ENCODE data around the gene TEX10.

TEX10 gene

DNA sequence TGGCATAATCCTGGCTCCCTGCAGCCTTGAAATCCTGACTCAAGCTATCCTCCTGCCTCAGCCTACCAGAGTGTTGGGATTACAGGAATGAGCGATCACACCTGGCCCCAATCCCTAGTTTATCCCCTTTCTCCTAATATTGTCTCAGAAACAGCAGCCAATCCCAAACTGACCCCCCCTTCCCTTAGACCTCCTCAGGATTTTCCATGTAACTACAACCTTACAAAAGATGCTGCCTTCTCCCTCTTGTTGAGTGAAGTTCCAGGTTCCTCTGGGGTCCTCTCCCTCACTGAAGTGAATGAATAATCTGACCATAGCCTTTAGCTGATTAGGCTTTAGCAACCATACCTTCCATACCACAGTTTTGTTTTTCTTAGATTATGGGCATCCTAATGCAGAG, 48.3 kb upstream of the TEX10 start:
- Histone ChIP-seq H3K36me3 (ENCODE audit: control insufficient read depth in 2 of 2, insufficient read depth in 1 of 2, low read length in 2 of 2) (no peaks in the 10 kb centered on the region), H3K27ac (ENCODE audit: extremely low read depth, low read depth, low read length) (no peak overlapping the region), H3K4me1 (ENCODE audit: control insufficient read depth, insufficient read depth, low read length) (no peaks in the 10 kb centered on the region), H3K4me3 (ENCODE audit: low read depth, low read length) (no peak overlapping the region), H3K9me3 (ENCODE audit: control insufficient read depth, insufficient read depth, low read depth, low read length) (no peaks in the 10 kb centered on the region)
- TF ChIP-seq ZNF354C (tag by site-specific recombination; IDR thresholded peaks at IDR 0.05; ENCODE audit: borderline replicate concordance, low read depth) (no peak), ZNF175 (tag by site-specific recombination; IDR thresholded peaks at IDR 0.05) (no peak), ZNF624 (tag by site-specific recombination; IDR thresholded peaks at IDR 0.05) (no peak), ZNF404 (tag by site-specific recombination; IDR thresholded peaks at IDR 0.05) (no peak), ZNF202 (tag by site-specific recombination; IDR thresholded peaks at IDR 0.05; ENCODE audit: borderline replicate concordance) (no peak), ZNF701 (tag by site-specific recombination; IDR thresholded peaks at IDR 0.05) (no peak), ZNF768 (tag by site-specific recombination; IDR thresholded peaks at IDR 0.05) (no peak), ZNF544 (tag by site-specific recombination; IDR thresholded peaks at IDR 0.05) (no peak), SP2 (tag by site-specific recombination; IDR thresholded peaks at IDR 0.05) (no peak)
- TF ChIP-seq, protein P1, sequence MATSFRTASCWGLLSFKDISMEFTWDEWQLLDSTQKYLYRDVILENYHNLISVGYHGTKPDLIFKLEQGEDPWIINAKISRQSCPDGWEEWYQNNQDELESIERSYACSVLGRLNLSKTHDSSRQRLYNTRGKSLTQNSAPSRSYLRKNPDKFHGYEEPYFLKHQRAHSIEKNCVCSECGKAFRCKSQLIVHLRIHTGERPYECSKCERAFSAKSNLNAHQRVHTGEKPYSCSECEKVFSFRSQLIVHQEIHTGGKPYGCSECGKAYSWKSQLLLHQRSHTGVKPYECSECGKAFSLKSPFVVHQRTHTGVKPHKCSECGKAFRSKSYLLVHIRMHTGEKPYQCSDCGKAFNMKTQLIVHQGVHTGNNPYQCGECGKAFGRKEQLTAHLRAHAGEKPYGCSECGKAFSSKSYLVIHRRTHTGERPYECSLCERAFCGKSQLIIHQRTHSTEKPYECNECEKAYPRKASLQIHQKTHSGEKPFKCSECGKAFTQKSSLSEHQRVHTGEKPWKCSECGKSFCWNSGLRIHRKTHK (tag by site-specific recombination; IDR thresholded peaks at IDR 0.05), result no peak
- TF ChIP-seq, protein P2, sequence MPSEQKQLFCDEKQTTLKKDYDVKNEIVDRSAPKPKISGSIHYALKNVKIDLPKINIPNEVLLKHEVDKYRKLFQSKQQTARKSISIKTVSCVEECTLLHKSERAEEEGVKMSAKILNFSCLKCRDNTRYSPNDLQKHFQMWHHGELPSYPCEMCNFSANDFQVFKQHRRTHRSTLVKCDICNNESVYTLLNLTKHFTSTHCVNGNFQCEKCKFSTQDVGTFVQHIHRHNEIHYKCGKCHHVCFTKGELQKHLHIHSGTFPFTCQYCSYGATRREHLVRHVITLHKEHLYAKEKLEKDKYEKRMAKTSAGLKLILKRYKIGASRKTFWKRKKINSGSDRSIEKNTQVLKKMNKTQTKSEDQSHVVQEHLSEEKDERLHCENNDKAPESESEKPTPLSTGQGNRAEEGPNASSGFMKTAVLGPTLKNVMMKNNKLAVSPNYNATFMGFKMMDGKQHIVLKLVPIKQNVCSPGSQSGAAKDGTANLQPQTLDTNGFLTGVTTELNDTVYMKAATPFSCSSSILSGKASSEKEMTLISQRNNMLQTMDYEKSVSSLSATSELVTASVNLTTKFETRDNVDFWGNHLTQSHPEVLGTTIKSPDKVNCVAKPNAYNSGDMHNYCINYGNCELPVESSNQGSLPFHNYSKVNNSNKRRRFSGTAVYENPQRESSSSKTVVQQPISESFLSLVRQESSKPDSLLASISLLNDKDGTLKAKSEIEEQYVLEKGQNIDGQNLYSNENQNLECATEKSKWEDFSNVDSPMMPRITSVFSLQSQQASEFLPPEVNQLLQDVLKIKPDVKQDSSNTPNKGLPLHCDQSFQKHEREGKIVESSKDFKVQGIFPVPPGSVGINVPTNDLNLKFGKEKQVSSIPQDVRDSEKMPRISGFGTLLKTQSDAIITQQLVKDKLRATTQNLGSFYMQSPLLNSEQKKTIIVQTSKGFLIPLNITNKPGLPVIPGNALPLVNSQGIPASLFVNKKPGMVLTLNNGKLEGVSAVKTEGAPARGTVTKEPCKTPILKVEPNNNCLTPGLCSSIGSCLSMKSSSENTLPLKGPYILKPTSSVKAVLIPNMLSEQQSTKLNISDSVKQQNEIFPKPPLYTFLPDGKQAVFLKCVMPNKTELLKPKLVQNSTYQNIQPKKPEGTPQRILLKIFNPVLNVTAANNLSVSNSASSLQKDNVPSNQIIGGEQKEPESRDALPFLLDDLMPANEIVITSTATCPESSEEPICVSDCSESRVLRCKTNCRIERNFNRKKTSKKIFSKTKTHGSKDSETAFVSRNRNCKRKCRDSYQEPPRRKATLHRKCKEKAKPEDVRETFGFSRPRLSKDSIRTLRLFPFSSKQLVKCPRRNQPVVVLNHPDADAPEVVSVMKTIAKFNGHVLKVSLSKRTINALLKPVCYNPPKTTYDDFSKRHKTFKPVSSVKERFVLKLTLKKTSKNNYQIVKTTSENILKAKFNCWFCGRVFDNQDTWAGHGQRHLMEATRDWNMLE (tag by site-specific recombination; conservative IDR thresholded peaks at IDR 0.05; ENCODE audit: low read depth), result no peak
- CTCF ChIA-PET, result interaction anchor here (0.6 to 0.9 kb wide), 2 partner anchors 37 to 90 kb away, joined by 3 read pairs; no protein-coding TSS in a partner anchor
- POLR2A ChIA-PET, result interaction anchor here (1.3 kb wide), 1 partner anchor 10 kb away, joined by 5 read pairs; no protein-coding TSS in a partner anchor

DNA sequence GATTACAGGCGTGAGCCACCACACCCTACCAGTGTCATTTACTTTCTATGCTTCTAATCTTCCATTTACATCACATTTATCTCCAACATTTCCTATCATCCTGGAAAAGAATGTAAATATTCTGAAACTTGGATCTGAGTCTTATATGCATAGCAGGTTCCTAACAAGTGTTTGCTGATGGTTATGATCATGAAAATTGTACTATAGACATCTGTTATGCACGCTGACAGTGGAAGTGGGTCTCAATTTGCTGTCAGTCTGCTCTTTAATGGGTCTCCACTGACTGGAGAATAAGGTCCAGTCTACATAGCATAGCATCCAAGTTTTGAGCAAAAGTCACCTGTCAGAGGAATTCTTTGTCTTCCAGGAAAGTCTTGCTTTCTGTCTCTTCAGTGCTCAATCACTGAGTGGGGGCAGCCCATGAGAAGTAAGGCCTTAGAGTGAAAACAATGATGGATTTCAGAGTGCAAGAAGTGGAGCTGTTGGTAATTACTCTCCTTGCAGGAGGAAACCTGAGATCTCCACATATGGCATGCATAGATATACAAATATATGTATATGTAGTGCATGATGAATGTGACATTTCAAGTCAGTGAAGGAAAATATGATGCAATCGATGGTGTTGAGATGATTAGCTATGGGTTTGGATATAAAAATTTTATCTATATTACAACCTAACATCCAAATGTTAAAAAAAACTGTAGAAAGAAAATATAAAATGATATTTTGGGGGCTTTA, 45.0 kb upstream of the TEX10 start:
- no peaks in the 10 kb centered on the region for H3K4me1 ChIP-seq (ENCODE audit: control insufficient read depth, insufficient read depth, low read length)
- H3K9me3 ChIP-seq (ENCODE audit: control insufficient read depth, insufficient read depth, low read depth, low read length), result no peaks in the 10 kb centered on the region
- no peak overlapping the region for H3K4me3 ChIP-seq (ENCODE audit: low read depth, low read length)
- POLR2A ChIA-PET, result no interaction called here
- H3K27ac ChIP-seq (ENCODE audit: extremely low read depth, low read depth, low read length), result no peak overlapping the region
- no peaks in the 10 kb centered on the region for H3K36me3 ChIP-seq (ENCODE audit: control insufficient read depth in 2 of 2, insufficient read depth in 1 of 2, low read length in 2 of 2)
- CTCF ChIA-PET, result interaction anchor here (0.6 kb wide), 2 partner anchors 365 to 545 kb away, joined by 3 read pairs; no protein-coding TSS in a partner anchor
- no peak for TF ChIP-seq ZBTB7A (tag by site-specific recombination; IDR thresholded peaks at IDR 0.05; ENCODE audit: low read depth)
- no peak for TF ChIP-seq OVOL3 (tag by site-specific recombination; IDR thresholded peaks at IDR 0.05)
- TF ChIP-seq ZNF510 (tag by site-specific recombination; IDR thresholded peaks at IDR 0.05; ENCODE audit: insufficient replicate concordance), result no peak
- TF ChIP-seq ZNF561 (tag by site-specific recombination; IDR thresholded peaks at IDR 0.05; ENCODE audit: borderline replicate concordance), result no peak
- TF ChIP-seq SCRT1 (tag by site-specific recombination; IDR thresholded peaks at IDR 0.05; ENCODE audit: borderline replicate concordance), result no peak
- no peak for TF ChIP-seq PRDM4 (tag by site-specific recombination; IDR thresholded peaks at IDR 0.05)
- no peak for TF ChIP-seq ZSCAN5A (tag by site-specific recombination; IDR thresholded peaks at IDR 0.05)
- TF ChIP-seq ZNF416 (tag by site-specific recombination; IDR thresholded peaks at IDR 0.05), result no peak
- TF ChIP-seq ZNF837 (tag by site-specific recombination; IDR thresholded peaks at IDR 0.05), result no peak
- no peak for TF ChIP-seq KLF8 (tag by site-specific recombination; IDR thresholded peaks at IDR 0.05)
- TF ChIP-seq ZNF544 (tag by site-specific recombination; IDR thresholded peaks at IDR 0.05), result no peak
- TF ChIP-seq ZNF211 (tag by site-specific recombination; IDR thresholded peaks at IDR 0.05; ENCODE audit: low read depth), result no peak
- TF ChIP-seq ZNF391 (tag by site-specific recombination; IDR thresholded peaks at IDR 0.05; ENCODE audit: borderline replicate concordance, low read depth), result no peak
- TF ChIP-seq MEIS1 (CRISPR knock-in tag; IDR thresholded peaks at IDR 0.05; ENCODE audit: borderline replicate concordance), result no peak
- TF ChIP-seq OSR2 (tag by site-specific recombination; IDR thresholded peaks at IDR 0.05), result no peak
